ENCODE data around the gene DAP. TPM values are rescaled to one million over a fixed set of nuclear protein-coding genes. Genes with fewer than 3 reads are reported as not detected.
"Not testable (repeated sequence)": the region's sequence is repeated elsewhere in the genome, so short reads cannot be mapped to it uniquely, and the experiment has no call there.

Gene DAP
- total RNA-seq, 1 donor from 2014 or later, result 63.7 TPM

DNA sequence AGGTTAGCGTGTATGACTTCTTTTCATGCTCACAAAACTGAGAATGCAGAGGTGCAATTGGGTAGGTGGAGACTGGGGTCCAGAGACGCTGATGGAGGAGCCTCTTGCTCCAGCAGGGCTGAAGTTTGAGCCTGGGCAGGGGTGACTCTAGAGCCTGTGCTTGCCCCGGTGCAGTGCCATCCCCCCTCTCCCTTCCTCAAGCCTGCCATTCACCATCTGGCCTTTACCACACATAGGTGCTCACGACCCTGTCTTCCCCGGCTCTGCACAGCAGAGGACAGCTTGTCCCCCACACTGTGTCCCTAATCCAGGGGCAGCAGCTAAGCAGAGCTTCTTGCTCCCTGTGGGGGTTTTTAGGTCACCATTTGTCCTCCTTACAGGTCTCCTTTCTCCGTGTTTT, 86.5 kb downstream of the DAP start:
- intact Hi-C loops (cut with micrococcal nuclease), result no loop called here

DNA sequence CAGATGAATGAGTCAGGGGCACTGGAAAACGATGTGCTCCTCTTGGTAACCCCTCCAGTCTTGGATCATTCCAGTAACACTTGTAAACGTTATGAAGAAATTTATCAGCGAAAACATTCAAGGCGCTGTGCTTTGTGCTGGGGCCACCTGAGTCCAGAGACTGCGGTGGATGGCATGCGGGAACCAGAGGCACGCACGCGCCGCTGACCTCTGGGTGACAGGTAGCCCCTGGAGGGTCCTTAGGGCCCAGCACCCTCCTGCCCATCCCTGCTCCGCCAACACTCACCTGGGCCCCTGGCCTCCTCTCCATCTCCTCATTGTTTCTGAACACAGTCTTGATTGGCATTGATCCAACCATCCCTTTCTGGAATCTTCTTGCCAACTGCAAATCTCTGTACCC, 86.9 kb downstream of the DAP start:
- intact Hi-C loops (cut with micrococcal nuclease), result no loop called here

DNA sequence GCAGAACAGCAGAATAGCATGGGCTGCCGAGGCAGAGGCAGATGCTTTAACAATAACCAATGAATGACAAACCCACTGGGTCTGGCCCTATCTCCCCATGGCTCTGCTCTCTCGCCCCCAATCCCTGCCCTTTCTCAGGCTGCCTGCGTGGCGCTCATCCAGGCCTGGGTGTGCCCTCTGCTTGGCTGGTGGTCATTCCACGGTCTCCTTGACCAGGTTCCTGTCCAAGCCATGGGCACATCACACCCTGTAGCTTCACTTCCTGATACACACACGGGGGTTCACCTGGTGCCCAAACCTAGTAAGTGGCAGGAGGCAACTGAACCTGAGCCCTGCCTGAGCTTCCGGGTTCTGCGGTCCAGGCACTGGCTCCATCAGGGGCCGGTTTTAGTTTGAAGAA, 87.6 kb downstream of the DAP start:
- intact Hi-C loops (cut with micrococcal nuclease), result no loop called here

DNA sequence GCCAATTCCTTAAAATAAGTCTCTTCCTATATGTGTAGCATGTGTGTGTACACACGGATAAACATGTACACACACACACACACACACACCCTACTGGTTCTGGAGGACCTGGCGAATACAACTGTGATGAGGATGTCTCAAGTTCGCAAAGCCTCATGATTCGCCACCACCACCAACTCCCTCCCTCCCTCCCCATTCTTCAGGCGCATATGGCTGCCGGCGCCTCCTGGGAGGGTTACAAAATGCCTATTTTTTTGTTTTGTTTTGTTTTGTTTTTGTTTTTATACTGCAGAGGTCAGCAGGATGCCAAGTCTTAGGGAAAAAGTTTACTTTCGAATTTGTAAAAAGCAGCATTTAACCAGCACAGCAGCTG, 88.0 kb downstream of the DAP start:
- intact Hi-C loops (cut with micrococcal nuclease), result no loop called here

DNA sequence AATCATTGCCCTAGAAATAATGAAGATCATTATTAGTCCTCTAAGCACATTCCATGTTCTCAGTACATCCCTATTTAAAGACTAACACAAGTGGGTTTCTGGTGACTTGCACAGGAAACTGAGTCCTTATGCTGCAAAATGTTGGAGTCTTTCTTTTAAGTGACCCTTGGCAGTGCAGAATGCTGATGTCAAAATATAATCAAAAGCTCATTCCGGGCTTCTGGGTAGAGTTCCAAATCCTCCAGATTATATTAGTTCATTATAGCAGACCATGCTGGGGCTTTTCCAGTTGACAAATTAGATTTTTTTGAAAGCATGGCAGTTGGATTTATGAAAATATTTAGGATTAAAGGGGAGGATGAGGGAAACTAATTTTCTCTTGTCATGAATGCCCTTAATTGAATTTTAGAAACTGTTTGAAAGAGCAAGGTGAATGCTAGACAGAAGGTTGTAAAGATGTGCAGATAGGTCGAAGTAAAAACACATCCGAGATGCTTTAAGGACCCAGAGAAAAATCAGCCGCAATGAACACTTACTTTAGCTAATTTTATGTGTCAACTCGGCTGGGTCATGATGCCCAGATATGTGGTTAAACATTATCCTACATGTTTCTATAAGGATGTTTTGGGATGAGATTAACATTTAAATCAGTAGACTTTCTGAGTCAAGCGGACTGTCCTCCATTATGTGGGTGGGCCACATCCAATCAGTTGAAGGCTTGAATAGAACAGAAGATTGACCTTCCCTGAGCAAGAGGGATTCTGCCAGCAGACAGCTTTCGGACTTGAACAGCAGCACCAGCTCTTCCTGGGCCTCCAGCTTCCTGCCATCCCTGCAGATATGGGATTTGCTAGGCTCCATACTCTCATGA, 88.7 kb downstream of the DAP start:
- intact Hi-C loops (cut with micrococcal nuclease), result no loop called here

DNA sequence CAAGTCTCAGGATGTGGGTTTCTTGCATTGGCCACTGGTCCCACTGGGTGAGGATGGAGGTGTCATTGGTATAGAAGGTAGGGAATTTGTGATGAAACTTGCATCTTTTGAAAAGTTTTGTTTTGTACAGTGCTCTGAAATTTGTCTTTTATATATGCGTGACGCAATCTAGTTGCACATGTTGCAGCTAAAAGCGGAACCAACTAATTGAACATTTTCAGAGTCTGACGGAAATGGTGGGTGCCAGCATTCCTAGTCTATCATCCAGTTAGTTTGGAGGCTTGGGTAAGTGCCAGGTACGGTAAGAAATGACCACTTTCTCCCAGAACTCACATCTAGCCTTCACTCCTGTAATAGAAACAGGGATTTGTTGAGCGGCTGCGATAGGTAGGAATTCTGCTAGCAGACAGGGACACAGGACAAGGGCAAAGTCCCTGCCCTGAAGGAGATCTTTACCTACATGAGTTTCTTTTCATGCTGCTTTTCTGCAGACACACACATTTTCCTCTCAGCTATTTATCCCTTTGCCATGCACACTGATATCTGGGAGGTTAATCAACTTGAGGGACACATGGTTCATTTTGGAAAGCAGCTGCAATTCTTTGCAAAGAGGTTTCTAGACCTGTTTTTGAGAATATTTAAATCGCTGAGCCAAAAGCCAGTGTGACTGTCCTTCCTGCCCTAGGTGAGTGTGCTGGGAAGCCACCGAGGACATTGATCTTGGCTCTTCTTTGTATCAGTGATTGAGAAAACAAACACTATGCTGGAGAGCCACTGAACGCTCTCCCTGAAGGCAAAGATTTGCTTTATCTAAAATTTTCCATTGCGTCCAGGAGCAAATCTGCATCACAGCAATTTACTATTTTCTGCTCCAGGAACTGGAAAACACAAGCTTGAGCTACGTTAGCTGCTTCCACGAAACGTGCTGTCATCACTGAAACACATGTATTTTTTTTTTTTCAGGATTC, 89.7 kb downstream of the DAP start:
- intact Hi-C loops (cut with micrococcal nuclease), result no loop called here

DNA sequence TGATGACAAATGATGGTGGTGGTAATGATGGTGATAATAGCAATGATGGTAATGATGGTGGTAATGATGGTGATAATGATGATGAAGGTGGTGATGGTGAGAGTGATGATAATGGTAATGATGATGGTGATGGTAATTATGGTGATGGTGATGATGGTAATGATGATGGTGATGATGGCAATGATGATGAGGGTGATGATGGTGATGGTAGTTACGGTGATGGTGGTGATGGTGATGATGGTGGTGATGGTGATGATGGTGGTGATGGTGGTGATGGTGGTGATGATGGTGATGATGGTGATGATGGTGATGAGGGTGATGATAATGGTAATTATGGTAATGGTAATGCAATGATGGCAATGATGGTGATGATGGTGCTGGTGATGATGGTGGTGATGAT, 91.1 kb downstream of the DAP start:
- intact Hi-C loops (cut with micrococcal nuclease), result no loop called here

DNA sequence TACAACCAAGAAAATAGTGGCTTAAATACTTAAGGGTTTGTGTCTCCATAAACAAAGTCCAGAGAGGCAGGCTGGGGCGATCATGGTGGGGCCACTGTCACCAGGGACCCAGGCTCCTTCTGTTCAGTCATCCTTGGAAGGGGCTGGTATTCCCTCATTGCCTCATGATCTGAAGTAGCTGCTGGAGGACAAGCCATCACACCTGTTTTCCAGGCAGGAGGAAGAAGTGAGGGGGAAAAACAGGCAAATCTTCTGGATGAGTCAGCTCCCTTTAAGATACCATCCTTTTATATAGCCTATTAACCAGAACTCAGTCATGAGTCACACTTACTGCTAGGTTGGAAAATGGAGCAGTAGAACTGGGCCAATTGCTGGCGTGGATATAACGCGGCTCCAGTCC, 92.3 kb downstream of the DAP start:
- intact Hi-C loops (cut with micrococcal nuclease), result no loop called here

DNA sequence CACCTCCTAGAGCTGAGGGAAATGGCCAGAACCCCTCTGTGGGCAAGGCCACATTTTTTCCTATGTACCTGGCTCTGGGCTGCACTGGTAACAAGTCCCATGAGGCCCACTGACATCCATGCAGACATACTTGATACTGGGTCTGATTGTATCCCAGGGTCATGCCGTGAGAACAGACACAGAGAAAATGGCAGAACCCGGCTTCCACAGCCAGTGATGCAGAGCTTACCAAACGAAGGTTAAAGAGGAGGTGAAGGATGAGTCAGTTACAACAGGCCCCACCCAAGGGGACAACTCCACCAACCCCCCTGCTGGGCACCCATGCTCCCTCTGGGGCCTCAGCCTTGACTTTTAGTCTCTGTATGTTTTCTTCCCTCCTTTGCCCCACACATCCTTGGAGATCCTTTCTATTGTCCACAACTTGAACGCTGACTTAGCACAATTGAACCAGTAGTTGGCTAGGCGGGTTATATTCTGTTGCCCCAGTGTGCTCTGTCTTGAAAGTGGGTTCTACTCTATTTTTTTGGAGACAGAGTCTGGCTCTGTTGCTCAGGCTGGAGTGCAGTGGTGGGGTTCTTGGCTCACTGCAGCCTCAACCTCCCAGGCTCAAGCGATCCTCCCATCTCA, 93.5 kb downstream of the DAP start:
- intact Hi-C loops (cut with micrococcal nuclease), result no loop called here

DNA sequence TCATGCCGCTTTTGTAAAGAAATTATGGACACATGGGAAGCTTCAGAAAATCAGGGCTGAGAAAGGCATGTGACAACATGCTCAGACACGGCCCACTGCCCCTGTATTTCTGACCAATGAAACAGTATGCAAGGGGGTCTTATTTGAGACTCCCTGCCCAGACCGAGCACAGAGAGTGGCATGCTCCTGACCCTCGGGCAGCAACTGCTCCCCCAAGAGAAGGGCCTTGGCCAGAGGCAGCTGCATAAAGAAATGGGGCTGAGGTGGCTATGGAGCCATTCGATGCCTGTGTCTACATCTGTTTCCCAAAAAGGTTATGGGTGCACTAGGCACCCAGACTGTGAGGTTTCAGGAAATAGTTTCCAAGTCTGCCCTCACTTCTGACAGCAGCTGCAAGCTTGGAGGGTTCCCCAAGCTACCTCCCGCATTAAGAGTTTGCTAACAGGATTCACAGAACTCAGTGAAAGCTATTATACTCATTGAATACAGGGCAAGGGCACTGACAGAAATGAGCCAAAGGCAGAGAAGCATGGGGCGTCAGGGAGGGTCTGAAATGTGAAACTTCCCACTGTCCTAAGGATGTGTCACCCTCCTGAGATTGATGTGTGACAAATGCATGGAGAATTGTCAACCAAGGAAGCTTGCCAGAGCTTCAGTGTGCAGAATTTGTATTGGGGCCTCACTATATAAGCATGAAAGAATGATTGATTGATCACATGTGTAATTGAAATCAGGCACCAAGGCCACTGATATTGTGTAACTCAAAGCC, 94.3 kb downstream of the DAP start:
- intact Hi-C loops (cut with micrococcal nuclease), result no loop called here

DNA sequence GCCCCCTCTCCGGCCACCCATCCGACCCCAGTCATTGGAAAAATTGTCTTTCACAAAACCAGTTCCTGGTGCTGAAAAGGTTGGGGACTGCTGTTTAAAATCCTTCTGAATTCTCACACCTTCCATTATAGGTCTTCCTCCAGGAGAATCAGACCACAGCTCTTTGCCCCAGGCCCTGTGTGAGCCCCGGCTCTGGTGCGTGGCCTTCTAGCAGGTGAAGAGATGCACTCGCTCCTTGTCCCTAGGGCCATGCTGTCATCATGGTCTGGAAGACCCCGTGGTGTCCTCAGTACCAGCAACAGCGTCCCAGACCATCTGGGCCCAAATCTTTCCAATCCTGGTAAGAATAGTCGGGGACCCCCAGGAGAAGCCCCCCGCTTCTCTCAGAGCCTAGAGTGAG, 95.2 kb downstream of the DAP start:
- intact Hi-C loops (cut with micrococcal nuclease), result no loop called here

DNA sequence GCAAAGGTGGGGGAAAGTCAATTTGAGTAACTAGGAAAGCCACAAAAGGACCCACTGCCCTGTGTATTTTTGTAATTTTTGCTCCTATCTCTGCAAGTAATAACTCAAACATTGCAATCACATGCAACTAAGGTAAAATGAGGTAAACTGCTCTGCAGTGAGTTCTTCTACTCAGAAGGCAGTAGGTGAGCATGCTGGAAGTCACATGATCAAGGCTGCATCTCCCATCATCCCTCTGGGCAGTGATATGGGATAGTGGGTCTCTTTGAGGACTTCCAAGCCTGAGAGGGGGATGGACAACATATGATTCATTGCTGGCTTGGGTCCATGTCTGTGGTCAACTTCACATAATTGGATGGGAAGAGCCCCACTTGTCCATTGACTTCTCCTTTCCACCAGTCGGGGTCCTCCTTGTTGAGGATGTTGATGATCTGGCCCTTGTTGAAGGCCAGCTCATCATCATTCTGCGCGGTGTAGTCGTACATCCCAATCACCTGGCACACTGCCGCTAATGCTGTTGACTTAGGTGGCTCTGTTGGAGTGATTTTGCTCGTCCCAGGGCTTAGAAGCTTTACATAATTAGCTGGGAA, 96.8 kb downstream of the DAP start:
- intact Hi-C loops (cut with micrococcal nuclease), result not testable (repeated sequence)

DNA sequence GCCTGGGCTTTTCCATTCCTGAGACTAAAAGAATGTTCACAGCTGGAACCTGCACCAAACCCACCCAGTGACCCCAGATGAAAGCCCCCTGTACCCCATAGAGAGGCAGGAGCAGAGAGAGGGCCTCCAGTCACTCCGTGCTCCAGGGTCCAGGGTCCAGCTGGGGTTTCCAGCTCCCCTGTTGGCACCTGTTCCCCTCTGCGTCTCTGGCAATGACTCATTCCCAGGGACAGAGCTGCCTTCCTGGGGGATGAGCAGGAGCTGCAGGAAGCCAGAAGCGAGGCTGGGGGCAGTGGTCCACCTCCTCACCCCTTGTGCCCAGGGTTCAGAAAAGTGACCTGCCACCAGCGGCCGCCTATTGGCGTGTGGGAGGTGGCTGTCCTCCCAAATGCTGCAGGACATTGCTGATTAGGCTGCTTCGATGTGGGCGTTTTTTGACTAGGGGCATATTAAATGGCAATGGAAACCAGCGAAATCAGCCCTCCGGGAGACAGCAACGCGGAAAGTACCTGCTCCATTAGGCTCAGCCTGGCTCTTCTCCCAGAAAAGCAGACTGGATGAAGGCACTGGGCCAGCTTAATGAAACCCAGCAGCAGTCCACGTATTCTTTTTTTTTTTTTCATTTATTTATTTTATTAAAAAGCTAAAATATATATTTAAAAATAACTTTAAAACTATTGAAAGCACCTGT, 97.4 kb downstream of the DAP start:
- intact Hi-C loops (cut with micrococcal nuclease), result no loop called here

DNA sequence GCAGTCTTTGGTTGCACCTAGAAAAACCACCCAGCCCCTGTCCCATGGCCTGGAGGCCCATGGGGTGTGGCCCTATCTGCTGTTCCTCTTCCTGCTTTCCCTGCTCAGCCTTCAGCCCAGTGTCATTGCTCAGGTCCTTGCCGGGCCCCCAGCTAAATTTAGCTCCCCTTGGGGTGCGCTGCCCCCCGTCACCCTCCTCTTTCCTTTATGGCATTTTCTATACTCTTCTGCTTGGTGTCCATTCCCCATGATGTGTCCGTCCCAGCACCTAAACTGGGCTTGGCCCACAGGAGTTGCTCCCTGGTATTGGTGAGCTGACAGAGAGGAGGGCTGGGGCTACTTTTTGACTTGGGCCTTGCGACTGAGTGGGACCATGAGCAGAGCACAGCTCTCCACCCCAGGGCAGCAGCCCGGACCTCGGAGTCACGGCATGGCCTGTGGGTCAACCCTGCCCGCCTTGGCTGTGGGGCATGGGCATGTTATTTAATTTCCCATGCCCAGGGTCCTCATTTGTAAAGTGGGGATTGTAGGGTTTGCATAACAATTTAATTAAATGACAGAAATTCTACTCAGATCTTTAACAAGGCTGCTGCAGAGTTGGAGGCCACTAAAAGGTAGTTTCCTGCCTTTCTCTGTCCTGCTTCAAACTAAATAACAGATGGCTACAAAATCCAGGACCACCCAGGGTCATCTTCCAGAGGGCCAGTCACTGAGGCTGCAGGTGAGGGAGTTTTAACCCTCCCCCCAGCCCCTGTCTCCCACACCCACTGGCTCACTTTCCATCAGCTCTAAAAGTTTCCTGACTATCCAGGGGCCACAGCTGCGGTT, 98.2 kb downstream of the DAP start:
- intact Hi-C loops (cut with micrococcal nuclease), result no loop called here

DNA sequence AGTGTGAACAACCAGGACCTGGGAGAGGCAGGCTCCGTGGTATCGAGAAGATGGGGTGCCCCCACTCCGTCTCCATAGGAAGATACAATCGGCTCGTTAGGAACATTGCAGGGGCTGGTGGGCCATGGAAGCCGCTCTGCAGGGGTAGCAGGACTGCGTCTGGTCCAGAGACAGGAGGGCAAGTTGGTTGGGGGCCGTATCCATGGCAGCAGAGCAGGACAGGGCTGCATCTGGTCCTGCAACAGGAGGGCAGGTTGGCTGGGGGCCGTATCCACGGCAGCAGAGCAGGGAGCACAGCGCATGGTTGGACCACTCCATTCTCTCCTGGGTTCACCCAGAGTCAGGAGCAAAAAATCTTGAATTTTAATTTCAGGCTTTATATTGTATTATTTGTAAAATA, 99.0 kb downstream of the DAP start:
- intact Hi-C loops (cut with micrococcal nuclease), result no loop called here

DNA sequence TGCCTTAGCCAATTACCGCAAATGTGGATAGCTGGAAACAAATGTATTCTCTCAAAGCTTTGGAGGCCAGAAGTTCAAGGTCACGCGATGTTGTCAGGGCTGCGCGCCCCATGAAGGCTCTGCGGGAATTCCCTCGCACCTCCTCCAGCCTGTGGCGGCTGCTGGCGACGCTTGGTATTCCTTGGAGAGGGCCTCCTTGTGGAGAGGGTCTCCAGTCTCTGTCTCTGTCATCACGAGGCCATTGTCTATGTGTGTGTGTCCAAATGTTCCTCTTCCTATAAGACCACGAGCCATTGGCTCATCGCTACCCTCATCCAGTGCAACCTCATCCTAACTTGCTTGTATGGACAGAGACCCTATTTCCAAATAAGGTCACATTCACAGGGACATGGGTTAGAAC, 99.6 kb downstream of the DAP start:
- intact Hi-C loops (cut with micrococcal nuclease), result no loop called here

DNA sequence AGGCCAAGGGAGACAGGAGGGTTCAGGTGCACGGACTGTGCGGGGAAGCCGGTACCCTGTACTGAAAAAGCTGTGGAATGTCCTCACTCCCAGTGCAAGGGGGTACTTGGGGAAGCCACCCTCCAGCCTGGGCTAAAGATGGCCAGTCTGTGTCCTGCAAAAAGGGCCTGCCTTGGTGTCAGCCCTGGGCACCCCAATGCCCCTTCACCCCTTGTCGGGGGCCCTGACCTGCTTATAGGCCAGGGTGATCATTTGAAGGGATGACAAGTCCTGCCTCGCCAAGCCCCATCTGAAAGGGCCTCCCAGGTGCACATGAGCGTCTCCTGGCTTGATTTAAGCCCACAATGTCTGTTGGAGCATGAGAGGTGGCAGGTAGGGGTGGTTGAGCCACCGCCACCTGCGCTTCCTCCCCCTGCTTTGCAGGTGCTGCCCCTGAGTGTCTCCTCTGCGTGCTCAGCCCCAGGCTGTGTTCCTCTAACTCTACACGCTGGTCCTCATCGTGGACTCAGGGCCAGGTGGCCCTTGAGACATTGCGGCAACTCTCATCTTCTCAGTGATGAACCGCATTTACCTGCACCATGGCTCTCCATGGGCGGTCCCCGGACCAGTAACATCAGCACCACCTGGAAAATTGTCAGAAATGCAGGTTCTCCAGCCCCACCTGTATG, 100.2 kb downstream of the DAP start:
- intact Hi-C loops (cut with micrococcal nuclease), result no loop called here

DNA sequence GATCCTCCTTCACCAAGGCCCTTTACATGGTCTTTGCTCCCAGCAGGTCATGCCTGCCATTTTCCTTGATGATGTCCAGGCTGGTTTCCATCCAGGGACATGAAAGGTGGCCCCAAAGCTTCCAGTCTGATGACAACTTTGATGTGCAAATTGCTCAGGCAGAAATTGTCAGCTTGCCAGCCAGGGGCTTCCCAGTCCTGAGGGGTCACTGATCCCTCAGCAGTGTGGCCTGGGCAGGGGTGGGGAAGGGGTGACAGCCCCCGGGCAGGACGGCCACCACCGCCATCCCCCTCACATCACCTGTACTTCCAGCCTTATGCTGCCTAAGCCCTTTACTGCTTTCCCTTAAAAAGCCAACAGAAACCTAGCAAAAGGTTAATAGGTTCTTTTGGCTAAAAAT, 100.9 kb downstream of the DAP start:
- intact Hi-C loops (cut with micrococcal nuclease), result no loop called here

DNA sequence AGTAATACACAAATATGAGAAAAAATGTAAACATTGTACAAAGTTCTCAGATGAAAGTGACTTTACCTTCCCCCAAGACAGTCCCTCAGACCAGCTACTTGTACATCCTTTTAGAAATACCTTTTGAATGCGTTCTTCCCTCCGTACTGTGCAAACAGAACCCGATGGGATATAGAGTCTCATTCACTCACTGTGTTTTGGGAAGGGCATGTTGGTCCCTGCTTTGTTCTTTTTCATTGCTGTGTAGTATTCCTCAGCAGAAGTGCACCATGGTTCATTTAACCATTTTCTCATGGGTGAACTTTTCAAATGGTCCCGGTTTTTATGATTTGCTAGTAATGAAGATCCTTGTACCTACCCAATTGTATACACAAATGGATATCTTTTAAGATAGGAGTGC, 102.8 kb downstream of the DAP start:
- intact Hi-C loops (cut with micrococcal nuclease), result no loop called here

All from T-helper 1 cell treated with Interleukin-12 subunit alpha and Interleukin-12 subunit beta and Interleukin-4 antibody, amounts not matched to agents 30 ng/mL and 1 ng/mL, for 36 hours (primary cell).